BLaER1 treated with 17β-estradiol and CSF1 and Interleukin-3, amounts not matched to agents 10 nM and 100 nM (cell line): ENCODE measurements around the gene CEP76.

Experiments
- H3K27ac ChIP-seq, 11 experiments: shearing (Covaris generic); formaldehyde crosslinking; 2 replicates each; pipeline ENCODE4 v1.8.1; 2022
- H3K27me3 ChIP-seq, 11 experiments: shearing (Covaris generic); formaldehyde crosslinking; 2 replicates each; pipeline ENCODE4 v1.8.1; 2022
- H3K36me3 ChIP-seq, 11 experiments: shearing (Covaris generic); formaldehyde crosslinking; 2 replicates each; pipeline ENCODE4 v1.8.1; 2022
- H3K4me1 ChIP-seq, 10 experiments: shearing (Covaris generic); formaldehyde crosslinking; 2 replicates each; pipeline ENCODE4 v1.8.1; 2022
- H3K4me2 ChIP-seq, 11 experiments: shearing (Covaris generic); formaldehyde crosslinking; 2 replicates each; pipeline ENCODE4 v1.8.1; 2022
- H3K4me3 ChIP-seq, 10 experiments: shearing (Covaris generic); formaldehyde crosslinking; 2 replicates each; pipeline ENCODE4 v1.8.1; 2022
- H3K9ac ChIP-seq, 11 experiments: shearing (Covaris generic); formaldehyde crosslinking; 2 replicates each; pipeline ENCODE4 v1.8.1; 2022
- H3K9me3 ChIP-seq, 11 experiments: shearing (Covaris generic); formaldehyde crosslinking; replicated peaks in 1 of 11; 2 replicates each; pipeline ENCODE4 v1.8.1; 2022
- H4K20me1 ChIP-seq, 11 experiments: shearing (Covaris generic); formaldehyde crosslinking; 2 replicates each; pipeline ENCODE4 v1.8.1; 2022
- Cebpa-rat ChIP-seq, 11 experiments: shearing (Covaris generic); IDR thresholded peaks; 2 replicates each; pipeline ENCODE4 v1.8.1; 2022

CEP76 gene

DNA sequence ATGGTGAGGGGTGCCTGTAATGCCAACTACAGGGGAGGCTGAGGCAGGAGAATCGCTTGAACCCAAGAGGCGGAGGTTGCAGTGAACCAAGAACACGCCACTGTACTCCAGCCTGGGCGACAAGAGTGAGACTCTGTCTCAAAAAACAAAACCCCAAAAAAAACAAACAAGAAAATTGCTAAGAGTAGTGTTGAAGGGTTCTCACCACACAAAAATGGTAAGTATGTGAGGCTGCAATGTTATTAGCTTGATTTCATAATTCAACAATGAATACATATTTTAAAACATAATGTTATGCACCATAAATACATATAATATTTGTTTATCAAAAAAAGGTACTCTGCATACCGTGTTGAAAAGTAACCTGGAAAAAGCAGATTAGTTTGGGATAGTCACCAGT lies 46.1 kb upstream of the CEP76 start:
- Histone ChIP-seq H3K27ac (no peak overlapping the region), H3K9ac (no peak overlapping the region; a peak in 1 of 22 replicates), H3K4me3 (0 out of 20 replicates have a peak overlapping the region, but pooled peaks of 1 of the 10 experiments have one; percentile 4), H3K27me3 (peaks cover 0 to 27% (median 0%) of the 10 kb centered on the region in 11 experiments; a peak in 7 of 22 replicates), H4K20me1 (no peaks in the 10 kb centered on the region), H3K4me1 (peaks cover 42 to 90% (median 66%) of the 10 kb centered on the region in 10 experiments), H3K4me2 (peak overlapping the region; percentile 61 to 93 (median 77)), H3K36me3 (no peaks in the 10 kb centered on the region), H3K9me3 (no peaks in the 10 kb centered on the region)
- TF ChIP-seq Cebpa-rat (IDR thresholded peaks at IDR 0.05): no peak

DNA sequence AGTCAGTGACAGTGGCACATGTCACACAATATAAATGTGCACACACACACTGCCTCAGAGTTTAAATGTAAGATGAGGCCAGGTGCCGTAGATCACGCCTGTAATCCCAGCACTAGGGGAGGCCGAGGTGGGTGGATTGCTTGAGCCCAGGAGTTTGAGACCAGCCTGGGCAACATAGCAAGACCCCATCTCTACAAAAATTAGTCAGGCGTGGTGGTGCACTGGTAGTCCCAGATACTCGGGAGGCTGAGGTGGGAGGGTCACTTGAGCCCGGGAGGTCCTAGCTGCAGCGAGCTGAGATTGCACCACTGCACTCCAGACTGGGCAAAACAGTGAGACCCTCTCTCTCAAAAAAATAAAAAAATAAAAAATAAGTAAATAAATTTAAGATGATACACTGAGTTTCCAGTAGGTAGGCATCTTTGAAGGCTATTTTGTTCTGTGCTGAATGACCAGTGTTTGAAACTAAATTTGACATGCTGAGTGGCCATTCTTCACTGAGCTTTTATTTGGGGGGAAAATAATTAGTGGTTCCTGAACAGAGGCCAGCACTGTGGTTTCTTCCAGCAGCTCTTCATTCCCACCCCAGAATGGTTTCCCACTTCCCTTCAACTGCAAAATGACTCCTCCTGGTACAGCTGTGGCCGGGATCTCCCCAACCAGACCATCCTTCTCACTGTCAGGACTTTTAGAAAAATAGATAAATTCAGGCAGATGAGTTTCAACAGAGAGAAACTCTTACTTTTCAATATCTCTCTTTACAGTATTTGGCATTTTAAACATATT lies 45.2 kb upstream of the CEP76 start:
- peaks cover 0 to 27% (median 0%) of the 10 kb centered on the region in 11 experiments; a peak in 7 of 22 replicates for H3K27me3 ChIP-seq
- H3K4me3 ChIP-seq: no peak overlapping the region
- peaks cover 42 to 85% (median 66%) of the 10 kb centered on the region in 10 experiments for H3K4me1 ChIP-seq
- no peak overlapping the region for H3K27ac ChIP-seq
- H4K20me1 ChIP-seq: no peaks in the 10 kb centered on the region
- H3K4me2 ChIP-seq: peak overlapping the region; percentile 37 to 93 (median 77); a peak in 20 of 22 replicates
- TF ChIP-seq Cebpa-rat (IDR thresholded peaks at IDR 0.05): no peak
- no peaks in the 10 kb centered on the region for H3K36me3 ChIP-seq
- no peaks in the 10 kb centered on the region for H3K9me3 ChIP-seq
- H3K9ac ChIP-seq: no peak overlapping the region

DNA sequence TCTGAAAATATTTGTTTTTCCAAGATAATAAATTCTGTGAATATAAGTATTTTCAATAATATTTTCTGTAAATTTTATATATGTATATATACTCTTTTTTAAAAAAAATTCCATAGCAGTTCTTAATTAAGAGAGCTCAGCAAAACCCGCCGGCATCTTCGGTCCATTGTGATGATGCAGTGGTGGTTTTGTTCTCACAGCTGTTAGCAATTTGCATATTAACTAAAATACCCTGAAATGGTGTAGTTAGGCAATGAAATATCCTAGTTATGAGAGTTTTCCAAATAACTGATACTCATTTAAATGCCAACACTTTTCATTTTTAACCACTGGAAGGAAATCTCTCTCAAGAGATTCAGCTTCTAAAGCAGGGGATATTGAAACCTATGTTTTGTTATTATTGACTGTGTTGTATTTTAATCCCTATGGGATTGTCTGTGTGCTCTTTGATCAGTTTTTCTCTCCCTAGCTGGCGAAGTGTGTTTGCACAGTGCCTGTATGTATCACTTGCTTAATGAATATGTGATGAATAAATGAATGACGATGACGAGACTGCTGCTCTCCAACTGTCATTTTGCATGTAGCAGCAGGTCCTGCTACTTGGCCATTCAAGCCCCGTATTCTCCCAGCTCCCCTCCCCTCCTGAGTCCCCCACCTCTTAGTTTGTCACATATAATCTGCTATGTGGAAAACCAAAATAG lies 42.7 kb upstream of the CEP76 start:
- Histone ChIP-seq H3K4me3 (no peak overlapping the region), H3K36me3 (no peaks in the 10 kb centered on the region), H4K20me1 (no peaks in the 10 kb centered on the region), H3K27me3 (peaks cover 0 to 20% (median 0%) of the 10 kb centered on the region in 11 experiments; a peak in 7 of 22 replicates), H3K9ac (no peak overlapping the region), H3K4me1 (peaks cover 35 to 76% (median 56%) of the 10 kb centered on the region in 10 experiments), H3K9me3 (peaks cover 0 to 5% (median 0%) of the 10 kb centered on the region in 11 experiments; a peak in 2 of 22 replicates), H3K27ac (no peak overlapping the region), H3K4me2 (peak overlapping the region; percentile 24 to 68 (median 52); a peak in 20 of 22 replicates)
- TF ChIP-seq Cebpa-rat (IDR thresholded peaks at IDR 0.05): no peak

DNA sequence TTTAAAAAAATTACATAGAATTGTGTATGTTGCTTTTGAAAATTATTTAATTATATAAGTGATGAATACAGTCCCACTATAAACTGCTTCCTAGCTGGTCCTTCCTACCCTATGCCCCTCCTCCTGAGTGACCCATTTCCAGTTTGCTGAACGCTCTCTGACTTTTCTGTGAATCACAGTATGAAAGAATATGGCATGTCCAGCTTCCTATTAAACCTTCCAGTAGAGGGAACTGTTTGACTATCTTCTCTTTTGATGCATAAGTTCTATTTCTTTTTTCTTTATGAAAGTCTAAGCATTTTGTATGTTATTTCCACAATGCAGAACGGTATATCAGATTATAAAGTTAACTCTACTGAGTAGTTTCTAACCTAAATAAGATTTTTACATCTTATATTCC lies 41.6 kb upstream of the CEP76 start:
- Histone ChIP-seq H3K4me1 (peaks cover 24 to 73% (median 45%) of the 10 kb centered on the region in 10 experiments), H3K27ac (no peak overlapping the region), H3K9me3 (peaks cover 0 to 6% (median 0%) of the 10 kb centered on the region in 11 experiments; a peak in 2 of 22 replicates), H3K36me3 (no peaks in the 10 kb centered on the region), H3K4me2 (peak overlapping the region in 2 of 11 experiments; percentile 31 to 59; a peak in 2 of 22 replicates), H3K4me3 (no peak overlapping the region), H4K20me1 (no peaks in the 10 kb centered on the region), H3K9ac (no peak overlapping the region), H3K27me3 (peaks cover 0 to 9% (median 0%) of the 10 kb centered on the region in 11 experiments; a peak in 7 of 22 replicates)
- no peak for TF ChIP-seq Cebpa-rat (IDR thresholded peaks at IDR 0.05)

DNA sequence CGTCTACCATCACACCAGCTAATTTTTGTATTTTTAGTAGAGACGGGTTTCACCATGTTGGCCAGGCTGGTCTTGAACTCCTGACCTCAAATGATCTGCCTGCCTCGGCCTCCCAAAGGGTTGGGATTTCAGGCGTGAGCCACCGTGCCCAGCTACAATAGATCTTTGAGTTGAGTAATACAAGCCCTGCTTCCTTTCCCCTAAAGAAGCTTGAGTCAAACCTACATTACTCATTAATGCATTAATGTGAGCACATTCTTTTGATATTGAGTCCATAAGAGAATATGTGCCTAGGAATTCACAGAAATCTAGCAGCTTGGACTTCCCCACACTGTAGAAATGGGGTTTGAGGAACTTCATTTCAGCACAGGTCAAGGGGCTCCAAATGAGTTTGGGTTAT lies 39.9 kb upstream of the CEP76 start:
- no peak overlapping the region for H3K4me2 ChIP-seq
- H3K9ac ChIP-seq: no peak overlapping the region
- no peaks in the 10 kb centered on the region for H3K36me3 ChIP-seq
- no peak overlapping the region for H3K27ac ChIP-seq
- H3K9me3 ChIP-seq: peaks cover 0 to 6% (median 0%) of the 10 kb centered on the region in 11 experiments; a peak in 2 of 22 replicates
- TF ChIP-seq Cebpa-rat (IDR thresholded peaks at IDR 0.05): no peak
- no peak overlapping the region for H3K4me3 ChIP-seq
- H3K4me1 ChIP-seq: peaks cover 8 to 62% (median 29%) of the 10 kb centered on the region in 10 experiments
- no peaks in the 10 kb centered on the region for H3K27me3 ChIP-seq
- H4K20me1 ChIP-seq: no peaks in the 10 kb centered on the region

DNA sequence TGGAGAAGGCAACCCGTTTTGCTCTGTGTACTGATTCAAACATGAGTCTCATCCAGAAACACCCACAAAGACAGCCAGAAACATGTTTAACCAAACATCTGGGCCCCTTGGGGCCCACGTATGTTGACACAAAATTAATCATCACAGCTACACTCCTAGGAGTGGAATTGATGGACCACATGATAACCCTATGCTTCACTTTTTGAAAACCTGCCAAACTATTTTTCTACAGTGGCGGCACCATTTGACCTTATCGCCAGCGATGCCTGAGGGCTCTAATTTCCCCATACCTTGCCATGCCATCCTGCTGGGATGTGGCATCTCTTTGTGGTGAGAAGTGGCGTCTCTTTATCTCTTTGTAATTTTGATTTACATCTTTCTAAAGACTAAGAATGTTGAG lies 38.8 kb upstream of the CEP76 start:
- peaks cover 7 to 51% (median 28%) of the 10 kb centered on the region in 10 experiments for H3K4me1 ChIP-seq
- no peaks in the 10 kb centered on the region for H3K36me3 ChIP-seq
- H3K9me3 ChIP-seq: peaks cover 0 to 6% (median 0%) of the 10 kb centered on the region in 11 experiments; a peak in 2 of 22 replicates
- H3K4me2 ChIP-seq: peak overlapping the region in 8 of 11 experiments; percentile 2 to 58 (median 46); a peak in 15 of 22 replicates
- H4K20me1 ChIP-seq: no peaks in the 10 kb centered on the region
- TF ChIP-seq Cebpa-rat (IDR thresholded peaks at IDR 0.05): no peak
- 0 out of 22 replicates have a peak overlapping the region, but pooled peaks of 1 of the 11 experiments have one; percentile 36 for H3K9ac ChIP-seq
- H3K27me3 ChIP-seq: no peaks in the 10 kb centered on the region
- no peak overlapping the region for H3K4me3 ChIP-seq
- peak overlapping the region in 1 of 11 experiments; percentile 27; a peak in 1 of 22 replicates for H3K27ac ChIP-seq

DNA sequence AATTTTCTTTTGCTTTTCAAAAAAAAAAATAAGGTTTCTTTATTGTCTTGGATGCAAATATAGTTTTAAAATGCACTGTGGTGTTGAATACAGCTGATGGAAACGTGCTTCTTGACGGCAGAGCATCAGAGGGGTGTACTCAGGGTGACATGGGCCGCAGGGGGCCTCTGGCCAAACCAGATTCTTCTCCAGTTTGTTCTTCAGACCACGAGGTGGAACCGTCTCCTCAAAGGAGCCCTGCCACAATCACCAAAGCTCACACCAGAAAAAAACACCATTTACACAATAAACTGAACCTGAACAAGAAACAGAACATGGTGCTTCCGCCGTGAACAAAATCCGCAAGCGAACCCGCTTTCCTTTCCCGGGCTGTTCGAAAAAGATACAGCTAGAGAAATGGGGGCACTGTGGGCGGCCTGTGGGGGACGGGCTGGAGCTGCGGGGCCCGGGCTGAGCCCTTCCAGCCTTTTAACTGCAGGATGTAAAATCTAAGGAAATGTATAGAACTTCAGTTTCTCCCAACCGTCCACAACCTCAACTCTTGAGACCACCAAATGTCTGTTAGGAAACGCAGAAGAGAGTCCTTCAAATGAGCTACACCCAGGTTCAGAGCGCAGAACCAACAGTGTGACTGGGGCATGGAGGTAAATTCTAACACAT lies 34.9 kb upstream of the CEP76 start:
- peaks cover 0 to 6% (median 0%) of the 10 kb centered on the region in 11 experiments; a peak in 2 of 22 replicates for H3K9me3 ChIP-seq
- no peak overlapping the region for H3K27ac ChIP-seq
- H3K4me2 ChIP-seq: no peak overlapping the region
- H3K4me3 ChIP-seq: no peak overlapping the region
- H4K20me1 ChIP-seq: no peaks in the 10 kb centered on the region
- no peaks in the 10 kb centered on the region for H3K36me3 ChIP-seq
- 0 out of 22 replicates have a peak overlapping the region, but pooled peaks of 1 of the 11 experiments have one; percentile 19 for H3K9ac ChIP-seq
- TF ChIP-seq Cebpa-rat (IDR thresholded peaks at IDR 0.05): no peak
- no peaks in the 10 kb centered on the region for H3K27me3 ChIP-seq
- peaks cover 0 to 29% (median 9%) of the 10 kb centered on the region in 10 experiments; a peak in 14 of 20 replicates for H3K4me1 ChIP-seq

DNA sequence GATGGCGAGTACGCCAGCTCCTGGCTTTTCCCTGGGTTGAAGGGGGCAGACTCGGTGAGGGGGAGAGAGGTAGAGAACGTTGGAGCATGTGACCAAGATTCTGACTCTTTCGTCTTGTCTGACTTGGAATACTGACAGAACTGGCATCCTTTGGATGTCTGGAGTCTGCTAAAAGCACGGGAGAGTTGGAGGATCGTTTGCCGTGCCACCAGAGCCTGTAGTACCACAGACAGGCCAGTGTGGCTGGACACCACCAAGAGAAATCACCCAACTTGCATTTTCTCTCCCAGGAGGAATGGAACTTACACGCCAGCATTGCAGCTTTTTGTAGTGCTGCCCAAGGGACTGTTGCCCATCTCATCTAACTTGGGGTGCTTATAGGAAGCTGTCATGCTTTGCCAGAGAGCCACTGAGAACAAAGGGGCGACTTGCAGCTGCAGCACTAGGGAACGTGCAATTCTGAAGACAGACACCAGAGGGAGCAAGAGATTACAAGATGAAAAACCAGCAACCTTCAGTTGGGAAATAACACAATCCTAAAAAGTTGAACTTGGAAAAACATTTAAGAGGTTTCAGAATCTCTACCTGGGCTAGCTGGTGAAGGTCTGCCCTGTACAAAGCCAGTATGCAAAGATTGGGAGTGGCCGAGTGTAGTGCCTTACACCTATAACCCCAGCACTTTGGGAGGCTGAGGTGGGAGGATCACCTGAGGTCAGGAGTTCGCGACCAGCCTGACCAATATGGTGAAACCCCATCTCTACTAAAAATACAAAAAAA lies 24.4 kb upstream of the CEP76 start:
- Histone ChIP-seq H3K4me1 (peaks cover 11 to 15% (median 13%) of the 10 kb centered on the region in 10 experiments; a peak in 19 of 20 replicates), H3K9ac (peak overlapping the region in 2 of 11 experiments; percentile 17 to 36; a peak in 2 of 22 replicates), H4K20me1 (peaks cover 0 to 12% (median 0%) of the 10 kb centered on the region in 11 experiments; a peak in 4 of 22 replicates), H3K27me3 (no peaks in the 10 kb centered on the region), H3K36me3 (peaks cover 41 to 82% (median 64%) of the 10 kb centered on the region in 11 experiments), H3K27ac (peak overlapping the region in 4 of 11 experiments; percentile 3 to 43 (median 16); a peak in 4 of 22 replicates), H3K9me3 (peaks cover 11 to 37% (median 27%) of the 10 kb centered on the region in 11 experiments), H3K4me3 (no peak overlapping the region), H3K4me2 (peak overlapping the region; percentile 14 to 70 (median 46); a peak in 20 of 22 replicates)
- 0 out of 22 replicates have a peak, but pooled peaks of 1 of the 11 experiments have one; percentile 9 for TF ChIP-seq Cebpa-rat (IDR thresholded peaks at IDR 0.05)
